Measurements from ENCODE around the gene BIRC7.

Gene BIRC7

GRCh38 chr20:63258781-63259180, 23.1 kb downstream of the BIRC7 start:
- H3K9me3 ChIP-seq (ENCODE audit: control insufficient read depth, low read length): no peaks in the 10 kb centered on the region
- H3K27ac ChIP-seq (ENCODE audit: low read depth, low read length, severe bottlenecking): no peak overlapping the region
- peaks cover 29% of the 10 kb centered on the region for H3K4me1 ChIP-seq (ENCODE audit: control insufficient read depth, insufficient read depth, low read length, poor library complexity, severe bottlenecking)
- no peak overlapping the region for H3K4me3 ChIP-seq (ENCODE audit: extremely low read depth, insufficient read depth, low read length, poor library complexity, severe bottlenecking)
- no peaks in the 10 kb centered on the region for H3K36me3 ChIP-seq (ENCODE audit: control insufficient read depth, insufficient read depth, low read length)
- WGBS, 2 experiments (ENCODE audit: insufficient coverage in 2 of 2): 84 to 86% methylated on average over 7 to 8 of the region's 8 CpGs

DNA sequence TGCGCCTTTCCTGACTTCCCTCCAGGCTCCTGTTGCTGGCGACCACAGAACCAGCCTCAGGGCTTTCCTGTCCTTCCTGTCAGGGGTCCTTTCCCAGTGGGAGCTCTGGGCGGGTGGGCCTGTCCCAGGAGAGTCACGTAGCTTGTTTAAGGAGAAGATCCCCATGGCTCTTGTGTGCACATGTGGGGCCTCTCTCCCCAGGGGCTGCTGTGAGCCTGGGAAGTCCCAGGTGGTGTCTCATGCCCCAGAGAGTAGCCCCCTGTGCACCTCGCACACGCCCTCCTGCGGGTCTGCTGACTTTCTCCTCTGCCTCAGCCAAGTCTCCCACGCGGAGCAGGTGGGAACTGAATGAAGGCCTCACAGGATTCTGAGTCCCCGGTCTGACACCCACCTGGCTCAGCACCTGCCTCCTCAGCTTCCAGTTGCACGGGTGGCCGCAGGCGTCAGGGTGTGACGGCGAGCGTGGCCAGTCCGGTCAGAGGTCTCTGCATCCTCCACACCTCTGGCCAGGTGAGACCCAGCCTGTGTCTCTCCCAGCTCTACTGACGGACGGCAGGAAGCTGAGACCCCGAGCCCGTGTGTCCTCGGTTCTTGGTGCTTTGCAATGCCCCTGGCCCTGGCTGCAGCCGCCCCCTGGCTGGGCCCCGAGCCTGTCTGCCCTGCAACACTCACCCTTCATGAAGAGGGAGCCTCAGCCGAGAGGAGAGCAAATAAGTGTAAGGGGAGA, 24.2 kb downstream of the BIRC7 start:
- no peaks in the 10 kb centered on the region for H3K36me3 ChIP-seq (ENCODE audit: control insufficient read depth, insufficient read depth, low read length)
- H3K27ac ChIP-seq (ENCODE audit: low read depth, low read length, severe bottlenecking): no peak overlapping the region
- peaks cover 33% of the 10 kb centered on the region for H3K4me1 ChIP-seq (ENCODE audit: control insufficient read depth, insufficient read depth, low read length, poor library complexity, severe bottlenecking)
- H3K9me3 ChIP-seq (ENCODE audit: control insufficient read depth, low read length): no peaks in the 10 kb centered on the region
- no peak overlapping the region for H3K4me3 ChIP-seq (ENCODE audit: extremely low read depth, insufficient read depth, low read length, poor library complexity, severe bottlenecking)
- WGBS, 2 experiments (ENCODE audit: insufficient coverage in 2 of 2): 92 to 93% methylated on average over 15 to 22 of the region's 25 CpGs

GRCh38 chr20:63260521-63260920, 24.8 kb downstream of the BIRC7 start:
- H3K4me3 ChIP-seq (ENCODE audit: extremely low read depth, insufficient read depth, low read length, poor library complexity, severe bottlenecking): no peak overlapping the region
- H3K9me3 ChIP-seq (ENCODE audit: control insufficient read depth, low read length): no peaks in the 10 kb centered on the region
- H3K36me3 ChIP-seq (ENCODE audit: control insufficient read depth, insufficient read depth, low read length): no peaks in the 10 kb centered on the region
- H3K4me1 ChIP-seq (ENCODE audit: control insufficient read depth, insufficient read depth, low read length, poor library complexity, severe bottlenecking): peaks cover 33% of the 10 kb centered on the region
- H3K27ac ChIP-seq (ENCODE audit: low read depth, low read length, severe bottlenecking): no peak overlapping the region
- WGBS, 2 experiments (ENCODE audit: insufficient coverage in 2 of 2): 90 to 92% methylated on average over 11 to 15 of the region's 15 CpGs

- 61 to 67% methylated on average over 18 of the region's 25 CpGs for WGBS, 2 experiments (ENCODE audit: insufficient coverage in 2 of 2)
- Histone ChIP-seq H3K4me1 (ENCODE audit: control insufficient read depth, insufficient read depth, low read length, poor library complexity, severe bottlenecking) (peaks cover 34% of the 10 kb centered on the region), H3K4me3 (ENCODE audit: extremely low read depth, insufficient read depth, low read length, poor library complexity, severe bottlenecking) (no peak overlapping the region), H3K36me3 (ENCODE audit: control insufficient read depth, insufficient read depth, low read length) (no peaks in the 10 kb centered on the region), H3K27ac (ENCODE audit: low read depth, low read length, severe bottlenecking) (peak overlapping the region; percentile 62), H3K9me3 (ENCODE audit: control insufficient read depth, low read length) (no peaks in the 10 kb centered on the region)
Measured at GRCh38 chr20:63261060-63261794, 25.5 kb downstream of the BIRC7 start.

GRCh38 chr20:63261795-63262528, 26.3 kb downstream of the BIRC7 start:
- peak overlapping the region; percentile 62 for H3K27ac ChIP-seq (ENCODE audit: low read depth, low read length, severe bottlenecking)
- H3K4me3 ChIP-seq (ENCODE audit: extremely low read depth, insufficient read depth, low read length, poor library complexity, severe bottlenecking): no peak overlapping the region
- WGBS, 2 experiments (ENCODE audit: insufficient coverage in 2 of 2): 81 to 84% methylated on average over 24 of the region's 30 CpGs
- H3K4me1 ChIP-seq (ENCODE audit: control insufficient read depth, insufficient read depth, low read length, poor library complexity, severe bottlenecking): peaks cover 36% of the 10 kb centered on the region
- no peaks in the 10 kb centered on the region for H3K9me3 ChIP-seq (ENCODE audit: control insufficient read depth, low read length)
- H3K36me3 ChIP-seq (ENCODE audit: control insufficient read depth, insufficient read depth, low read length): no peaks in the 10 kb centered on the region

DNA sequence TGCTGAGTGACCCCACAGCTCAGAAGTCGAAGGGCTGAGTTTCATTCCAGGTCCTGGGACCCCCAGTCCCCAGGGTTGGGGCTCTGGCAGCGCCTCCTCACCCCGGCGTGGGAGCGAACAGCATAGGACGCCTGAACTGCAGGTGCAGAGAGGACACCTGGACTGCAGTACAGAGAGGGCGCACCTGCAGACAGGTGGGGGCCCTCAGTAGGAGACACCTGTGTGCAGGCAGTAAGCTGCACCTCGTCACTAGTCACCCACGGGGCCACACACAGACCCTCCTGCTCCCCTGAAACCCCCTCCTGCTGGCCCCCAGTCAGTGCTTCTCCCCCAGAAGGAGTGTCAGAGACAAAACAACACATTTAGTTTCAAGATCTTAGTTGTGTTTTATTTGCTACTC, 27.1 kb downstream of the BIRC7 start:
- Histone ChIP-seq H3K4me1 (ENCODE audit: control insufficient read depth, insufficient read depth, low read length, poor library complexity, severe bottlenecking) (peaks cover 40% of the 10 kb centered on the region), H3K27ac (ENCODE audit: low read depth, low read length, severe bottlenecking) (no peak overlapping the region), H3K4me3 (ENCODE audit: extremely low read depth, insufficient read depth, low read length, poor library complexity, severe bottlenecking) (no peak overlapping the region), H3K36me3 (ENCODE audit: control insufficient read depth, insufficient read depth, low read length) (no peaks in the 10 kb centered on the region), H3K9me3 (ENCODE audit: control insufficient read depth, low read length) (no peaks in the 10 kb centered on the region)
- WGBS, 2 experiments (ENCODE audit: insufficient coverage in 2 of 2): 96 to 98% methylated on average over 9 of the region's 9 CpGs

DNA sequence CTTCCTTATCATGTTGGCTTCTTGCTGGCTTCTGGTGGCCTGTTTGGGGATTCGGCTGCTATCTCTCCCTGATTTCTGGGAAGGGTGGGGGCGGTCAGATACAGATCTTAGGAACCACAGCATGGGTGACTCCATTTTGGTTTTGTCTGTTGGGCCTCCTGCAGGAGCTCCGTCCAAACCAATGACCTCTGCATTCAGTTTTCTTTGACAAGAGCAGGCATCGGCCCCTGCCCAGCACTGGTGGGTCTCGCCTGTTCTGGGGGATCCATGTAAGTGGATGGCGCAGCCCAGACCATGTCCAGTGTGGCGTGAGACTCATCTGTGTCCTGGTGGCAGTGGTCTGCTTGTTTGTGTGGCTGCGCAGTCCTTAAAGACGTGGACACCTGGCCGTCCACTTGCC, 28.3 kb downstream of the BIRC7 start:
- H3K27ac ChIP-seq (ENCODE audit: low read depth, low read length, severe bottlenecking): no peak overlapping the region
- peaks cover 42% of the 10 kb centered on the region for H3K4me1 ChIP-seq (ENCODE audit: control insufficient read depth, insufficient read depth, low read length, poor library complexity, severe bottlenecking)
- H3K4me3 ChIP-seq (ENCODE audit: extremely low read depth, insufficient read depth, low read length, poor library complexity, severe bottlenecking): no peak overlapping the region
- no peaks in the 10 kb centered on the region for H3K36me3 ChIP-seq (ENCODE audit: control insufficient read depth, insufficient read depth, low read length)
- WGBS, 2 experiments (ENCODE audit: insufficient coverage in 2 of 2): 92 to 95% methylated on average over 9 to 10 of the region's 10 CpGs
- no peaks in the 10 kb centered on the region for H3K9me3 ChIP-seq (ENCODE audit: control insufficient read depth, low read length)

GRCh38 chr20:63264519-63264918, 28.8 kb downstream of the BIRC7 start:
- H3K4me1 ChIP-seq (ENCODE audit: control insufficient read depth, insufficient read depth, low read length, poor library complexity, severe bottlenecking): peaks cover 41% of the 10 kb centered on the region
- H3K27ac ChIP-seq (ENCODE audit: low read depth, low read length, severe bottlenecking): no peak overlapping the region
- H3K4me3 ChIP-seq (ENCODE audit: extremely low read depth, insufficient read depth, low read length, poor library complexity, severe bottlenecking): no peak overlapping the region
- no peaks in the 10 kb centered on the region for H3K36me3 ChIP-seq (ENCODE audit: control insufficient read depth, insufficient read depth, low read length)
- H3K9me3 ChIP-seq (ENCODE audit: control insufficient read depth, low read length): no peaks in the 10 kb centered on the region
- WGBS, 2 experiments (ENCODE audit: insufficient coverage in 2 of 2): 83 to 84% methylated on average over 14 of the region's 14 CpGs

DNA sequence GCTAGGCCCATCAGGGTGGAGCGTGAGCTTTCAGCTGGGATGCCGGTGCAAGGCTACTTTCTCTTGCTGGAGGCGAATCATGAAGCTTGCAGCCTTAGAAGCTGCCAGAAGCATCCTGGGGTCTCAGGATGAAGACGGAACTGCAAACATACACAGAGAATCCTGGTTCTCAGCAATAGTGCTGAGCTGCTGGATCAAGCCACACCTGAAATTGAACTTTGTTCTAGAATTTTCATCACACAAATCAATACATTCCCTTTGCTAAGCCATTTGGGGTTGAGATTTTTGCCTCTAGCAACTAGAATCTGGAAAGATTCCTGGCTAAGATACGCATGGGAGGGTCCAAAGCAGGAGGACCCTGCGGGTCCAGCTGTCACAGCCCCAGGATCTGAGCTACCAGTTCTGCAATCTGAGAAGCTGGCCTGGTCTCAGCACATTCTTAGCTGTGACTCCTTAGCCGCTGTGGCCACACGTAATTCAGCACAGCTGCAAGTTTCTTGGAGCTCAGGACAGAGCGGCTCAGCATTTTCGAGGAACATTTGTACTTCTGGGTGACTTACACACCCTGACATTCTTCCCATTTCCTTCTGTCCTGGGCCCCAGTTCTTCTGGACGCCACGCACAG, 30.3 kb downstream of the BIRC7 start:
- H3K27ac ChIP-seq (ENCODE audit: low read depth, low read length, severe bottlenecking): no peak overlapping the region
- 83 to 86% methylated on average over 12 of the region's 12 CpGs for WGBS, 2 experiments (ENCODE audit: insufficient coverage in 2 of 2)
- H3K4me3 ChIP-seq (ENCODE audit: extremely low read depth, insufficient read depth, low read length, poor library complexity, severe bottlenecking): no peak overlapping the region
- H3K9me3 ChIP-seq (ENCODE audit: control insufficient read depth, low read length): no peaks in the 10 kb centered on the region
- peaks cover 31% of the 10 kb centered on the region for H3K4me1 ChIP-seq (ENCODE audit: control insufficient read depth, insufficient read depth, low read length, poor library complexity, severe bottlenecking)
- no peaks in the 10 kb centered on the region for H3K36me3 ChIP-seq (ENCODE audit: control insufficient read depth, insufficient read depth, low read length)

DNA sequence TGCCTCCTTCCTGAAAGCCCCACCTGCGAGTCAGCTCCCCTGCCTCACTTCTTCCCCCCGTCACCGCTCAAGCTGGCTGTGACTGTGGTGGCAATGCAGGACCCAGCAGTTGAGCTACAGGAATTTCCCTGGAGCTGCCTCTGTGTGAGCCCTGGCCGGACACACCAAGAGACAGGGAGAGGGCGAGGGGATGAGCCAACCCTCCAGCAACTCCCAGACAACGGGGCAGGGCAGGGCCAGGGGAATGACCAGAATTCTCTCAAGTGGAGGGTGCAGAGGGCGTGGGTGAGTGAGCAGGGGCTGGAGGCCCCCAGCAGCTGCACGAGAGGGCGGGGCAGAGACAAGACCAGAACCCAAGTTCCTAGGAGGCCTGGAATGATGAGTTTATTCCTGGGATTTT, 32.0 kb downstream of the BIRC7 start:
- no peak overlapping the region for H3K27ac ChIP-seq (ENCODE audit: low read depth, low read length, severe bottlenecking)
- peaks cover 21% of the 10 kb centered on the region for H3K4me1 ChIP-seq (ENCODE audit: control insufficient read depth, insufficient read depth, low read length, poor library complexity, severe bottlenecking)
- WGBS, 2 experiments (ENCODE audit: insufficient coverage in 2 of 2): 81 to 84% methylated on average over 5 to 6 of the region's 9 CpGs
- no peaks in the 10 kb centered on the region for H3K36me3 ChIP-seq (ENCODE audit: control insufficient read depth, insufficient read depth, low read length)
- H3K9me3 ChIP-seq (ENCODE audit: control insufficient read depth, low read length): no peaks in the 10 kb centered on the region
- H3K4me3 ChIP-seq (ENCODE audit: extremely low read depth, insufficient read depth, low read length, poor library complexity, severe bottlenecking): no peak overlapping the region

Data from mesodermal cell (in vitro differentiated cells).